Esophagus muscularis mucosa (tissue), 4 donors: Measurements from ENCODE around the gene TOGARAM2.

Experiments used
- EP300 ChIP-seq: sonication (generic); formaldehyde crosslinking; IDR thresholded peaks from one replicate; pipeline ENCODE4 v1.6.1; 2017; ENCODE audit warnings: antibody characterized with exemption
- POLR2A ChIP-seq: fragments of 450-650 bp; IDR thresholded peaks from one replicate; pipeline ENCODE4 v1.6.1; 2017; ENCODE audit warnings: antibody characterized with exemption, moderate library complexity, mild to moderate bottlenecking, low read depth
- POLR2AphosphoS5 ChIP-seq, 2 donors: sonication (generic); formaldehyde crosslinking; IDR thresholded peaks; one replicate each; pipeline ENCODE4 v1.6.1; 2017; ENCODE audit warnings: antibody characterized with exemption in 2 of 2
- TF ChIP-seq, protein P1 (sequence below), 3 experiments: fragments of 200-600 bp in 2 of 3; fragments of 450-650 bp in 1 of 3; sonication (generic) in 2 of 3; IDR thresholded peaks; one replicate each; pipeline ENCODE4 v1.5.1; 2017 to 2019; ENCODE audit warnings: antibody characterized with exemption in 3 of 3, mild to moderate bottlenecking in 2 of 3, moderate library complexity in 1 of 3

- TF ChIP-seq, protein P1, sequence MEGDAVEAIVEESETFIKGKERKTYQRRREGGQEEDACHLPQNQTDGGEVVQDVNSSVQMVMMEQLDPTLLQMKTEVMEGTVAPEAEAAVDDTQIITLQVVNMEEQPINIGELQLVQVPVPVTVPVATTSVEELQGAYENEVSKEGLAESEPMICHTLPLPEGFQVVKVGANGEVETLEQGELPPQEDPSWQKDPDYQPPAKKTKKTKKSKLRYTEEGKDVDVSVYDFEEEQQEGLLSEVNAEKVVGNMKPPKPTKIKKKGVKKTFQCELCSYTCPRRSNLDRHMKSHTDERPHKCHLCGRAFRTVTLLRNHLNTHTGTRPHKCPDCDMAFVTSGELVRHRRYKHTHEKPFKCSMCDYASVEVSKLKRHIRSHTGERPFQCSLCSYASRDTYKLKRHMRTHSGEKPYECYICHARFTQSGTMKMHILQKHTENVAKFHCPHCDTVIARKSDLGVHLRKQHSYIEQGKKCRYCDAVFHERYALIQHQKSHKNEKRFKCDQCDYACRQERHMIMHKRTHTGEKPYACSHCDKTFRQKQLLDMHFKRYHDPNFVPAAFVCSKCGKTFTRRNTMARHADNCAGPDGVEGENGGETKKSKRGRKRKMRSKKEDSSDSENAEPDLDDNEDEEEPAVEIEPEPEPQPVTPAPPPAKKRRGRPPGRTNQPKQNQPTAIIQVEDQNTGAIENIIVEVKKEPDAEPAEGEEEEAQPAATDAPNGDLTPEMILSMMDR (IDR thresholded peaks at IDR 0.05) = no peak
- no peak for TF ChIP-seq POLR2A
- no peak for TF ChIP-seq EP300
- no peak for TF ChIP-seq POLR2AphosphoS5 (IDR thresholded peaks at IDR 0.05)
Observed at GRCh38 chr2:29064346-29064715, 83.2 kb downstream of the TOGARAM2 start.
